ENCODE data around the gene KLK4. TPM values are rescaled to one million over a fixed set of nuclear protein-coding genes. Genes with fewer than 3 reads are reported as not detected.

Gene KLK4
- total and polyA plus RNA-seq, 2 of the 4 experiments (the other 2 are of a cell fraction), result not detected

DNA sequence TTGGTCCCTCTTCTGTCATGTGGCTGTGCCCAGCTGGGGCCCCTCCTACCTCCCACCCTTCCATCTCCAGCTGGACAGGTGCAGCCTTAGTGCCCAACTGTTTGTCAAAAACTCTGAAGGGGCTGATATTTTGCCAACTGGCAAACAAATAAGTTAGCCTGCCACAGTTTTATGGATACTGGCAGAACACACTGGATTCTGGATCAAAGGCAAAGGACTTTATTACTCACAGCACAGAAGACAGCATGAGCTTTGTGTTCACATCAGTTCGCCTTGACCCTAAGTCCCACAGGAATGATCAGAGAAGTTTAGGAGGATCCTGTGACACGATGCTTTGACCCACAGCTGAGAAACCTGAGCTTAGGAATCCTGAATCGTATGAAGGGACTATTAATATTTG lies 21.6 kb downstream of the KLK4 start:
- no peak overlapping the region for H3K9ac ChIP-seq (ENCODE audit: low read depth, low read length)
- no peak overlapping the region for H3K23ac ChIP-seq (ENCODE audit: low read depth, low read length)
- no peaks in the 10 kb centered on the region for H3K79me1 ChIP-seq (ENCODE audit: low read depth in 1 of 2, low read length in 2 of 2)
- H3K27me3 ChIP-seq (ENCODE audit: control insufficient read depth, insufficient read depth, low read length), result no peaks in the 10 kb centered on the region
- H2AFZ ChIP-seq (replicated peaks; ENCODE audit: low read length, poor library complexity), result no peak overlapping the region
- no peak overlapping the region for H3K27ac ChIP-seq (ENCODE audit: insufficient read depth, low read length)
- no peak overlapping the region for H2AK9ac ChIP-seq (replicated peaks; ENCODE audit: low read depth, low read length, poor library complexity)
- no peaks in the 10 kb centered on the region for H3K9me1 ChIP-seq (ENCODE audit: insufficient read depth, low read length)
- H3K4me3 ChIP-seq (ENCODE audit: insufficient read depth, low read depth, low read length), result no peak overlapping the region
- H2BK5ac ChIP-seq (ENCODE audit: low read depth, low read length, poor library complexity, severe bottlenecking), result no peak overlapping the region
- H4K5ac ChIP-seq (ENCODE audit: low read depth, low read length), result no peak overlapping the region
- no peak overlapping the region for H3K18ac ChIP-seq (ENCODE audit: low read depth, low read length)
- no peaks in the 10 kb centered on the region for H4K20me1 ChIP-seq (ENCODE audit: insufficient read depth, low read length)
- in situ Hi-C loops (cut with MboI; ENCODE audit: low sequenced_read_pairs), result no loop called here
- POLR2A ChIA-PET (ENCODE audit: unreplicated experiment), result no interaction called here
- TF ChIP-seq MAFK (IDR thresholded peaks at IDR 0.05; ENCODE audit: low read depth, low read length), result no peak
- no peak for TF ChIP-seq POLR2A (IDR thresholded peaks at IDR 0.05; ENCODE audit: low read depth, low read length)
- TF ChIP-seq MAZ (IDR thresholded peaks at IDR 0.05; ENCODE audit: borderline replicate concordance, low read depth, low read length), result no peak
- no peak for TF ChIP-seq RCOR1 (IDR thresholded peaks at IDR 0.05; ENCODE audit: insufficient replicate concordance, low read length)
- TF ChIP-seq FOS (IDR thresholded peaks at IDR 0.05; ENCODE audit: low read depth, low read length), result no peak
- TF ChIP-seq BHLHE40 (IDR thresholded peaks at IDR 0.05; ENCODE audit: low read depth, low read length), result no peak
- TF ChIP-seq CEBPB (IDR thresholded peaks at IDR 0.05; ENCODE audit: low read depth, low read length), result no peak
- no peak for TF ChIP-seq NFE2L2 (IDR thresholded peaks at IDR 0.05; ENCODE audit: low read depth, low read length)
- TF ChIP-seq, protein P1, sequence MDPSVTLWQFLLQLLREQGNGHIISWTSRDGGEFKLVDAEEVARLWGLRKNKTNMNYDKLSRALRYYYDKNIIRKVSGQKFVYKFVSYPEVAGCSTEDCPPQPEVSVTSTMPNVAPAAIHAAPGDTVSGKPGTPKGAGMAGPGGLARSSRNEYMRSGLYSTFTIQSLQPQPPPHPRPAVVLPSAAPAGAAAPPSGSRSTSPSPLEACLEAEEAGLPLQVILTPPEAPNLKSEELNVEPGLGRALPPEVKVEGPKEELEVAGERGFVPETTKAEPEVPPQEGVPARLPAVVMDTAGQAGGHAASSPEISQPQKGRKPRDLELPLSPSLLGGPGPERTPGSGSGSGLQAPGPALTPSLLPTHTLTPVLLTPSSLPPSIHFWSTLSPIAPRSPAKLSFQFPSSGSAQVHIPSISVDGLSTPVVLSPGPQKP (IDR thresholded peaks at IDR 0.05; ENCODE audit: borderline replicate concordance, low read depth, low read length), result no peak
- TF ChIP-seq, protein P2, sequence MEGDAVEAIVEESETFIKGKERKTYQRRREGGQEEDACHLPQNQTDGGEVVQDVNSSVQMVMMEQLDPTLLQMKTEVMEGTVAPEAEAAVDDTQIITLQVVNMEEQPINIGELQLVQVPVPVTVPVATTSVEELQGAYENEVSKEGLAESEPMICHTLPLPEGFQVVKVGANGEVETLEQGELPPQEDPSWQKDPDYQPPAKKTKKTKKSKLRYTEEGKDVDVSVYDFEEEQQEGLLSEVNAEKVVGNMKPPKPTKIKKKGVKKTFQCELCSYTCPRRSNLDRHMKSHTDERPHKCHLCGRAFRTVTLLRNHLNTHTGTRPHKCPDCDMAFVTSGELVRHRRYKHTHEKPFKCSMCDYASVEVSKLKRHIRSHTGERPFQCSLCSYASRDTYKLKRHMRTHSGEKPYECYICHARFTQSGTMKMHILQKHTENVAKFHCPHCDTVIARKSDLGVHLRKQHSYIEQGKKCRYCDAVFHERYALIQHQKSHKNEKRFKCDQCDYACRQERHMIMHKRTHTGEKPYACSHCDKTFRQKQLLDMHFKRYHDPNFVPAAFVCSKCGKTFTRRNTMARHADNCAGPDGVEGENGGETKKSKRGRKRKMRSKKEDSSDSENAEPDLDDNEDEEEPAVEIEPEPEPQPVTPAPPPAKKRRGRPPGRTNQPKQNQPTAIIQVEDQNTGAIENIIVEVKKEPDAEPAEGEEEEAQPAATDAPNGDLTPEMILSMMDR (conservative IDR thresholded peaks at IDR 0.05; ENCODE audit: low read depth, low read length), result no peak
- no peak for TF ChIP-seq SMC3 (IDR thresholded peaks at IDR 0.05; ENCODE audit: low read depth, low read length)
- TF ChIP-seq, protein P3, sequence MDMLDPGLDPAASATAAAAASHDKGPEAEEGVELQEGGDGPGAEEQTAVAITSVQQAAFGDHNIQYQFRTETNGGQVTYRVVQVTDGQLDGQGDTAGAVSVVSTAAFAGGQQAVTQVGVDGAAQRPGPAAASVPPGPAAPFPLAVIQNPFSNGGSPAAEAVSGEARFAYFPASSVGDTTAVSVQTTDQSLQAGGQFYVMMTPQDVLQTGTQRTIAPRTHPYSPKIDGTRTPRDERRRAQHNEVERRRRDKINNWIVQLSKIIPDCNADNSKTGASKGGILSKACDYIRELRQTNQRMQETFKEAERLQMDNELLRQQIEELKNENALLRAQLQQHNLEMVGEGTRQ (IDR thresholded peaks at IDR 0.05; ENCODE audit: low read depth, low read length), result no peak
- TF ChIP-seq CHD1 (IDR thresholded peaks at IDR 0.05; ENCODE audit: low read depth, low read length), result no peak
- TF ChIP-seq RAD21 (IDR thresholded peaks at IDR 0.05; ENCODE audit: low read length), result no peak
- TF ChIP-seq MXI1 (IDR thresholded peaks at IDR 0.05; ENCODE audit: borderline replicate concordance, low read depth, low read length), result no peak
- TF ChIP-seq RFX5 (IDR thresholded peaks at IDR 0.05; ENCODE audit: low read depth, low read length), result no peak
- DNase-seq (no peak), ATAC-seq (ENCODE audit: low read depth) (no peak)
- H3K4me1 ChIP-seq (ENCODE audit: control insufficient read depth, insufficient read depth, low read length), result no peaks in the 10 kb centered on the region
- H3K36me3 ChIP-seq (ENCODE audit: control insufficient read depth, insufficient read depth, low read length), result no peaks in the 10 kb centered on the region
- dilution Hi-C loops (cut with HindIII; ENCODE audit: low sequenced_read_pairs, unreplicated experiment), result no loop called here
- no peak overlapping the region for H3K4ac ChIP-seq (ENCODE audit: low read depth, low read length)
- intact Hi-C loops (cut with micrococcal nuclease), result no loop called here
- 0% methylated on average over 1 of the region's 3 CpGs; no CpG with 5 or more reads in 1 of the 2 experiments for WGBS, 2 experiments (ENCODE audit: extremely low coverage in 2 of 2, insufficient read length in 1 of 2)
- H3K56ac ChIP-seq (ENCODE audit: extremely low read depth, insufficient read depth, low read length), result no peak overlapping the region
- BruUV-seq (replicated peaks), result no TSS peak
- H2BK15ac ChIP-seq (ENCODE audit: low read depth, low read length), result no peak overlapping the region
- H2AK5ac ChIP-seq (ENCODE audit: low read depth, low read length), result no peak overlapping the region
- no peak overlapping the region for H3K4me2 ChIP-seq (ENCODE audit: low read depth, low read length)
- no peak overlapping the region for H3K14ac ChIP-seq (replicated peaks; ENCODE audit: low read depth, low read length)
- no peak overlapping the region for H2BK20ac ChIP-seq (ENCODE audit: low read depth, low read length)
- H4K8ac ChIP-seq (ENCODE audit: low read depth in 2 of 2, low read length in 2 of 2), result no peak overlapping the region
- H2BK120ac ChIP-seq (ENCODE audit: low read depth, low read length), result no peak overlapping the region
- CTCF ChIA-PET, result no interaction called here
- H3K9me3 ChIP-seq (ENCODE audit: control insufficient read depth, insufficient read depth, low read length), result no peaks in the 10 kb centered on the region
- H4K91ac ChIP-seq (ENCODE audit: insufficient read depth, low read depth, low read length), result no peak overlapping the region

Data from IMR-90 (cell line).